Brain microvascular endothelial cell (primary cell): ENCODE measurements around the gene VRK1.
"Not testable (repeated sequence)": the region's sequence is repeated elsewhere in the genome, so short reads cannot be mapped to it uniquely, and the experiment has no call there.

Experiments
- DNase-seq: peaks from one replicate; pipeline ENCODE4 v3.0.0-alpha.2; 2020
- H3K27ac ChIP-seq: fragments of 250-450 bp; sonication (Bioruptor Pico); 2 replicates; pipeline ENCODE4 v1.5.1; 2020; ENCODE audit warnings: mild to moderate bottlenecking, moderate library complexity
- H3K27me3 ChIP-seq: fragments of 250-450 bp; sonication (Bioruptor Pico); replicated peaks from 2 replicates; pipeline ENCODE4 v1.5.1; 2020; ENCODE audit warnings: mild to moderate bottlenecking
- H3K36me3 ChIP-seq: fragments of 250-450 bp; sonication (Bioruptor Pico); replicated peaks from 2 replicates; pipeline ENCODE4 v1.5.1; 2020; ENCODE audit warnings: mild to moderate bottlenecking
- H3K4me3 ChIP-seq: 2 replicates; pipeline ENCODE4 v1.5.1; 2011; ENCODE audit warnings: low read depth, mild to moderate bottlenecking, control low read depth, low read length, moderate library complexity
- in situ Hi-C: cut with HindIII; loops from 2 replicates; pipeline ENCODE4 v1.10.0; 2017; ENCODE audit warnings: low sequenced_read_pairs, low pct_ligation_motif_present
- TF ChIP-seq, protein P1 (sequence below): IDR thresholded peaks from 2 replicates; pipeline ENCODE4 v1.5.1; 2011; ENCODE audit warnings: low read depth, mild to moderate bottlenecking, moderate library complexity, low read length, control low read depth, inconsistent platforms; ENCODE audit errors: missing control alignments

The VRK1 gene

DNA sequence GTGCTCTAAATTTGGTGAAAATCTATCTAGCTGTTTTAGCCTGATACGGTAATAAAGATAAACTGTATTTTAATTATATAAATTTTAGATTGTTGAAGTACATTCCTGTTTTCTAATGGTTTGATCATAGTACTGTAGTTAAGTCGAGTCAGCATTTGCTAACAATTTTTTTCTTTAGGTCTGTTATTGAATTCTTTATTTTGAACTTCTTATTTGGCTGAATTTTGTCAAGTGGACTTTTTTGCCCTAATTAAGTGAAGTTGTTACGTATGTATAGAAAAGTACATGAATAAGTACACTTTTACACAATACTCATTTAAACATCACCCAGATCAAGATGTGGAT is 66.8 kb downstream of the VRK1 start:
- DNase-seq = no peak
- Histone ChIP-seq H3K27me3 (no peaks in the 10 kb centered on the region), H3K4me3 (no peak overlapping the region), H3K36me3 (no peaks in the 10 kb centered on the region), H3K27ac (no peak overlapping the region)
- TF ChIP-seq, protein P1, sequence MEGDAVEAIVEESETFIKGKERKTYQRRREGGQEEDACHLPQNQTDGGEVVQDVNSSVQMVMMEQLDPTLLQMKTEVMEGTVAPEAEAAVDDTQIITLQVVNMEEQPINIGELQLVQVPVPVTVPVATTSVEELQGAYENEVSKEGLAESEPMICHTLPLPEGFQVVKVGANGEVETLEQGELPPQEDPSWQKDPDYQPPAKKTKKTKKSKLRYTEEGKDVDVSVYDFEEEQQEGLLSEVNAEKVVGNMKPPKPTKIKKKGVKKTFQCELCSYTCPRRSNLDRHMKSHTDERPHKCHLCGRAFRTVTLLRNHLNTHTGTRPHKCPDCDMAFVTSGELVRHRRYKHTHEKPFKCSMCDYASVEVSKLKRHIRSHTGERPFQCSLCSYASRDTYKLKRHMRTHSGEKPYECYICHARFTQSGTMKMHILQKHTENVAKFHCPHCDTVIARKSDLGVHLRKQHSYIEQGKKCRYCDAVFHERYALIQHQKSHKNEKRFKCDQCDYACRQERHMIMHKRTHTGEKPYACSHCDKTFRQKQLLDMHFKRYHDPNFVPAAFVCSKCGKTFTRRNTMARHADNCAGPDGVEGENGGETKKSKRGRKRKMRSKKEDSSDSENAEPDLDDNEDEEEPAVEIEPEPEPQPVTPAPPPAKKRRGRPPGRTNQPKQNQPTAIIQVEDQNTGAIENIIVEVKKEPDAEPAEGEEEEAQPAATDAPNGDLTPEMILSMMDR = no peak
- in situ Hi-C loops = no loop called here

DNA sequence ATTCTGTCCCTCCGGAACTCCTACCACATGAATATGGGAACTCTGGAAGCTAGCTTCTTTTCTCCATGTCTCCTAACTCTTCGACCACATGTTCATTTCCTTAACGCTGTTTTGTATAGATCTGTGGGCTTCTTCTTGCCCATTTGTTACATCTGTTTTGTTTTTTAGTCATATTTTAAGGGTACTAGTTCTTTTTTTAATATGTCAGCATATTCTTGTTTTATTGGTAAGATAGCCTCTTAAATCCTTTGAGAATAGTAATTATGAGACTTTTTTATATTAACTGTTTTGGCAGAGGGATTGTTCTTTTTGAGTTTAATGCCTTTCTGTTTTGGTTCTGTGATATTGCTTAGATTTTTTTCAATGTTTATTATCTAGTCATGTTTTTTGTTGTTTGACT is 70.5 kb downstream of the VRK1 start:
- H3K27me3 ChIP-seq = no peaks in the 10 kb centered on the region
- H3K27ac ChIP-seq = no peak overlapping the region
- TF ChIP-seq, protein P1 = no peak
- H3K4me3 ChIP-seq = no peak overlapping the region
- no peak for DNase-seq
- no peaks in the 10 kb centered on the region for H3K36me3 ChIP-seq
- in situ Hi-C loops = no loop called here

DNA sequence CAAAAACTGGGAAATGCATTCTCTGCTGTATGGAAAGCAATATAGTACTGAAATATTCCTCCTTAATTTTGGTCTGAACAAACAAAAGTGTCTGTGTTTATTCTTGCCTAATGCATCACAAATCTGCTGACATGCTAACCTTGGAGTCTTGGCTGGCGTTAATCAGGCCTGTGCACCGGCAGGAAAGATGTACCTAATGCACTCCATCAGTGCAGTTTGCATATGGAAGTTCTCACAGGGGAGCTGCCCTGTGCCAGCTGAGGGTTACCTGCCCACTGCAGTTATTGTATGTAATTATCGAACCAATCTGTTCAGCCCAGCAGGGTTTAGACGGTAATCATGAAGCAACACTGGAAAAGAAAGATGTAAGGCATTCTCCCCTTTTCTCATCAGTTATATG is 76.9 kb downstream of the VRK1 start:
- Histone ChIP-seq H3K27ac (no peak overlapping the region), H3K36me3 (no peaks in the 10 kb centered on the region), H3K27me3 (no peaks in the 10 kb centered on the region), H3K4me3 (no peak overlapping the region)
- no peak for DNase-seq
- TF ChIP-seq, protein P1 = no peak
- in situ Hi-C loops = no loop called here

DNA sequence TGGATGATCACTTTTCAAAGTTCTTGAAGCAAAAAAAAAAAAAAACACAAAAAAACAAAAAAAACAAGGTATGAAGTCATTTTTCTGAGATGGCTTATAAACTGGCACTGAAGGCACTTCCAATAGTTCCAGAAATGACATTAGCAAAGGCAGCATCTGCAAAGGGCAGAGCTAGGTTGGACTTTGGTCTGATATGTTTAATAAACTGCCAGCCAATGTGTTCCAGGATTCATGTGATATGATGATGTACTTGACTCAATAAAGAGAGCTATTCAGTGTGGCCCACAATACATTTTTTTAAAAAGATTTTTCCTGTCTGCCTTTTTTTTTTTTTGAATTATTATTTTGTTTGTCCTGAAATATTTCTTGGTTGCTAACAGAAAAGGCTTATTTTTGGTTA is 79.6 kb downstream of the VRK1 start:
- no peak for DNase-seq
- H3K27ac ChIP-seq = no peak overlapping the region
- H3K4me3 ChIP-seq = no peak overlapping the region
- in situ Hi-C loops = no loop called here
- H3K27me3 ChIP-seq = no peaks in the 10 kb centered on the region
- TF ChIP-seq, protein P1 = no peak
- no peaks in the 10 kb centered on the region for H3K36me3 ChIP-seq

DNA sequence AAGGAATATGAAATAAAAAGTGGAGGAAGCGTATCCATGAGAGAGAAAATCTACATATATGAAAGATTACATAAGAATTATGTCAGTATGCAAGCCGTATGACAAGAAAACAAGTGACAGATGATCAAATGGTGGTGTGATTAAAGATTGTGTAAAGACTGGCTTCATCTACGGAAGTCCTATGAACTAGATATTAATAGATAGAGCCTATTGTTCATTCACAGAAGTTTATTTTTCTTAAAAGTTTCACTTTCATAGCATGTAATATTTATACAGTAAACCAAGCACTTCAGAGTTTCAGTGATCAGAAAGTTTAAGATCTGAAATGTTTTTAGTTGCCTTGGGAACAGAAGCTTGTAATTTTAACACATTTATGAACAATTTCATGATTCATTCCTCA is 84.5 kb downstream of the VRK1 start:
- DNase-seq = no peak
- H3K27ac ChIP-seq = no peak overlapping the region
- no peak overlapping the region for H3K4me3 ChIP-seq
- H3K36me3 ChIP-seq = no peaks in the 10 kb centered on the region
- no peaks in the 10 kb centered on the region for H3K27me3 ChIP-seq
- in situ Hi-C loops = no loop called here
- TF ChIP-seq, protein P1 = no peak

DNA sequence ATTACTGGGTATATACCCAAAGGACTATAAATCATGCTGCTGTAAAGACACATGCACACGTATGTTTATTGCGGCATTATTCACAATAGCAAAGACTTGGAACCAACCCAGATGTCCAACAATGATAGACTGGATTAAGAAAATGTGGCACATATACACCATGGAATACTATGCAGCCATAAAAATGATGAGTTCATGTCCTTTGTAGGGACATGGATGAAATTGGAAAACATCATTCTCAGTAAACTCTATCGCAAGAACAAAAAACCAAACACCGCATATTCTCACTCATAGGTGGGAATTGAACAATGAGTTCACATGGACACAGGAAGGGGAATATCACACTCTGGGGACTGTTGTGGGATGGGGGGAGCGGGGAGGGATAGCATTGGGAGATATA is 86.8 kb downstream of the VRK1 start:
- H3K36me3 ChIP-seq, DNase-seq, H3K4me3 ChIP-seq, H3K27ac ChIP-seq, in situ Hi-C loops, H3K27me3 ChIP-seq: not testable (repeated sequence)

DNA sequence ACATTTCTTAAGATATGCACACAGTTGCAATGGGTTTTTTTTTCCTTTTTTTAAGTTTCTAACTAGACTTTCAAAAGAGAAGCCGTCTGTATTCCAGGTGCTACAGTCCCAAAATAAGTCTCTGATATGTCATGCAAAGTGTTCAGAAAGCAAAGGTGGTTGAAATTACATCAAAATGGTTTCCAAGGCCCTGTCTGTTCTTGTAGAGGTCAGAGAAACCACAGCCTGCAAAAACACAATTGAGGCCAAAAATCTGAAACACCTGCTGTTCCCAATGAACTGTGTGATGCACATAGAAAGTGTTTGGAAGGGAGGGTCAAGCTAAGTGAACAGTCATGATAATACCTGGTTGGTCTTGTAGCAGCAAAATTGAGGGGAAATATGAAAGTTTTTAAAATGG is 91.0 kb downstream of the VRK1 start:
- TF ChIP-seq, protein P1 = no peak
- Histone ChIP-seq H3K4me3 (no peak overlapping the region), H3K36me3 (no peaks in the 10 kb centered on the region), H3K27me3 (no peaks in the 10 kb centered on the region), H3K27ac (no peak overlapping the region)
- in situ Hi-C loops = no loop called here
- DNase-seq = no peak
